ENCODE measurements around the gene KLK13. TPM values are rescaled to one million over a fixed set of nuclear protein-coding genes. Genes with fewer than 3 reads are reported as not detected.

Gene KLK13
- total RNA-seq, 1 donor from 2014 or later: not detected

GRCh38 chr19:51091895-51092873, 27.3 kb upstream of the KLK13 start:
- DNase-seq (ENCODE audit: low read depth in 2 of 2): no peak

- no peak for DNase-seq (ENCODE audit: low read depth in 2 of 2)
These were observed 26.2 kb upstream of the KLK13 start for GRCh38 chr19:51091126-51091525.

GRCh38 chr19:51090471-51090870, 25.6 kb upstream of the KLK13 start:
- DNase-seq (ENCODE audit: low read depth in 2 of 2): no peak

- no peak for DNase-seq (ENCODE audit: low read depth in 2 of 2)
These were observed 24.9 kb upstream of the KLK13 start for GRCh38 chr19:51089786-51090185.

GRCh38 chr19:51086153-51086850, 21.4 kb upstream of the KLK13 start:
- DNase-seq (ENCODE audit: low read depth in 2 of 2): no peak

- no peak for DNase-seq (ENCODE audit: low read depth in 2 of 2)
These were observed 19.6 kb upstream of the KLK13 start for GRCh38 chr19:51084505-51084904.

GRCh38 chr19:51083783-51084182, 18.9 kb upstream of the KLK13 start:
- DNase-seq (ENCODE audit: low read depth in 2 of 2): no peak

- DNase-seq (ENCODE audit: low read depth in 2 of 2): no peak
These were observed 18.3 kb upstream of the KLK13 start for GRCh38 chr19:51083181-51083580.

- DNase-seq (ENCODE audit: low read depth in 2 of 2): no peak
These were observed 17.7 kb upstream of the KLK13 start, which contains the start of gene KLK14 for GRCh38 chr19:51082611-51083010. TSS of gene KLK14 (minus strand) at chr19:51082887. CDS start at chr19:51082614, 273 bp downstream.

GRCh38 chr19:51081476-51081875, 16.6 kb upstream of the KLK13 start:
- DNase-seq (ENCODE audit: low read depth in 2 of 2): no peak

- DNase-seq (ENCODE audit: low read depth in 2 of 2): peak in 1 of 2 donors; percentile 43
These were observed 14.7 kb upstream of the KLK13 start for GRCh38 chr19:51079481-51080110.

GRCh38 chr19:51078731-51079130, 13.8 kb upstream of the KLK13 start:
- DNase-seq (ENCODE audit: low read depth in 2 of 2): no peak

- no peak for DNase-seq (ENCODE audit: low read depth in 2 of 2)
These were observed 13.2 kb upstream of the KLK13 start for GRCh38 chr19:51078104-51078503.

GRCh38 chr19:51076631-51077213, 11.8 kb upstream of the KLK13 start:
- no peak for DNase-seq (ENCODE audit: low read depth in 2 of 2)

GRCh38 chr19:51075998-51076397, 11.1 kb upstream of the KLK13 start:
- no peak for DNase-seq (ENCODE audit: low read depth in 2 of 2)

- no peak for DNase-seq (ENCODE audit: low read depth in 2 of 2)
These were observed 6.2 kb upstream of the KLK13 start for GRCh38 chr19:51071095-51071405.

GRCh38 chr19:51070334-51071094, 5.6 kb upstream of the KLK13 start:
- DNase-seq (ENCODE audit: low read depth in 2 of 2): no peak

GRCh38 chr19:51066393-51067186, 1.7 kb upstream of the KLK13 start:
- no peak for DNase-seq (ENCODE audit: low read depth in 2 of 2)

- no peak for DNase-seq (ENCODE audit: low read depth in 2 of 2)
These were observed 499 bp upstream of the KLK13 start for GRCh38 chr19:51065221-51065960.

- DNase-seq (ENCODE audit: low read depth in 2 of 2): no peak
These were observed 1.2 kb downstream of the KLK13 start for GRCh38 chr19:51063664-51064063.

Measured in lung microvascular endothelial cell (primary cell).